Muscle layer of colon (tissue), 2 donors: Measurements from ENCODE around the gene ANKRD12.

Experiments used
- H3K27ac ChIP-seq: one replicate; pipeline ENCODE4 v1.7.0; 2013; ENCODE audit warnings: low read depth, mild to moderate bottlenecking, low read length, moderate library complexity
- H3K27me3 ChIP-seq, 2 donors: one replicate each; pipeline ENCODE4 v1.7.0; 2013; ENCODE audit warnings: low read length in 2 of 2, mild to moderate bottlenecking in 2 of 2; ENCODE audit not compliant: insufficient read depth in 2 of 2, control insufficient read depth in 1 of 2
- H3K36me3 ChIP-seq: one replicate; pipeline ENCODE4 v1.7.0; 2013; ENCODE audit warnings: mild to moderate bottlenecking, low read length; ENCODE audit not compliant: insufficient read depth
- H3K4me1 ChIP-seq: one replicate; pipeline ENCODE4 v1.7.0; 2013; ENCODE audit warnings: mild to moderate bottlenecking, low read length; ENCODE audit not compliant: insufficient read depth
- H3K4me3 ChIP-seq, 2 donors: one replicate each; pipeline ENCODE4 v1.7.0; 2013; ENCODE audit warnings: low read length in 2 of 2, low read depth in 1 of 2, mild to moderate bottlenecking in 1 of 2, moderate library complexity in 1 of 2
- H3K9ac ChIP-seq: one replicate; pipeline ENCODE4 v1.7.0; 2013; ENCODE audit warnings: low read length
- H3K9me3 ChIP-seq: one replicate; pipeline ENCODE4 v1.7.0; 2013; ENCODE audit warnings: mild to moderate bottlenecking, low read length
- donor health status: abdominal sarcoma.
- donor health status: Adenocarcinoma of cecum.

The ANKRD12 gene

DNA sequence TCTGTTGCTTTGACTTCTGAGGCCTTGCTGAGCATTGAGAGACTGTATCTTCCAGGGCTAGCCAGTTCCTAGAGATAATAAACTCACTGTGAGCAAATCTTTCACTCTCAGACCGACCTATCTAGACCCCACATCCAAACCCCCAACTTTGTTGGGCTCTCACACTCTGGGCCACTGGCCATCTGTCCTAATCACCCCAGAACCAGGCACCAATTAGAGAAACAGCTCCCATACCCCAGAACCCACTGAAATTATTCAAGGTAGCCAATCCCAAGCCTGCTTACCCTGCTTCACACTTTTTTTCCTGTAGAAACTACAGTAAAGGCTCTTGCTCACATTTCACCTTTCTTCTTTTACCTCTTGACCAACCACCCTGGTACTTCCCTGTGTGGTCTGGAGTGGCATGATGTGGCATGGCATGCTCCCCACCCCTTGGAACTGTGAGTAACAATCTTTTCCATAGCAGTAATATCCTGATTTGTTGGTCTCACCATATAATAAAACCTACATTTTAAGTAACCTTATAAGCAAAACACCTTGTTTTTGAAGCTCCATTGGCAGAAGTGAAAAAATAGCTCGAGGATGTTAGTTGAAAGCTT is 55.2 kb downstream of the ANKRD12 start:
- no peak overlapping the region for H3K27ac ChIP-seq
- H3K9ac ChIP-seq: no peak overlapping the region
- H3K4me1 ChIP-seq: no peaks in the 10 kb centered on the region
- no peaks in the 10 kb centered on the region for H3K9me3 ChIP-seq
- peaks cover 19% of the 10 kb centered on the region for H3K36me3 ChIP-seq
- no peak overlapping the region for H3K4me3 ChIP-seq
- no peaks in the 10 kb centered on the region for H3K27me3 ChIP-seq

- peaks cover 17% of the 10 kb centered on the region for H3K36me3 ChIP-seq
- H3K9ac ChIP-seq: no peak overlapping the region
- H3K4me1 ChIP-seq: no peaks in the 10 kb centered on the region
- no peaks in the 10 kb centered on the region for H3K27me3 ChIP-seq
- H3K27ac ChIP-seq: no peak overlapping the region
- no peak overlapping the region for H3K4me3 ChIP-seq
- no peaks in the 10 kb centered on the region for H3K9me3 ChIP-seq
These were observed 56.5 kb downstream of the ANKRD12 start for GRCh38 chr18:9193031-9193430.

GRCh38 chr18:9196568-9196967 is 60.0 kb downstream of the ANKRD12 start:
- Histone ChIP-seq H3K27ac (no peak overlapping the region), H3K4me1 (no peaks in the 10 kb centered on the region), H3K4me3 (no peak overlapping the region), H3K36me3 (peaks cover 16% of the 10 kb centered on the region), H3K9me3 (no peaks in the 10 kb centered on the region), H3K9ac (no peak overlapping the region), H3K27me3 (no peaks in the 10 kb centered on the region)

GRCh38 chr18:9199681-9200080 is 63.1 kb downstream of the ANKRD12 start:
- H3K9me3 ChIP-seq: no peaks in the 10 kb centered on the region
- no peak overlapping the region for H3K9ac ChIP-seq
- no peak overlapping the region for H3K27ac ChIP-seq
- H3K4me3 ChIP-seq: no peak overlapping the region
- no peaks in the 10 kb centered on the region for H3K27me3 ChIP-seq
- H3K4me1 ChIP-seq: no peaks in the 10 kb centered on the region
- peaks cover 19% of the 10 kb centered on the region for H3K36me3 ChIP-seq

DNA sequence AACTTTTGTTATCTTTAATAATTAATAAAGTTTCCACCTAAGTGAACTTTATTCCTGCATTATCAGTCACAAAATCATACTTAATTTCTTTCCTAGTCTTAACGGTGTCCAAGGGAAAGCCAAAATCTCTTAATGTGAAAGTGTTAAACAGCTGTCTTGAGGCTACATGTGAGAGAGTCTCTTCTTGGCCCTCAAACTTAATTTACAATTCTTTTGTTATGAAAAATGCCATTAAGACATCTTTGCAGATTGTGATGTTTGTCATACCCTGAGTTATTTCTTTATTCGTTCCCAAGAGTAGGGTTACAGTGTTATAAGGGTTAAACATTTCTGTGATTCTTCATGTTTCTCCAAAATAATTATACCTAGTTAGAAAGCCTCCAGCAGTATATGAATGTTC is 64.6 kb downstream of the ANKRD12 start:
- no peak overlapping the region for H3K9ac ChIP-seq
- H3K36me3 ChIP-seq: peaks cover 15% of the 10 kb centered on the region
- no peaks in the 10 kb centered on the region for H3K9me3 ChIP-seq
- H3K27ac ChIP-seq: no peak overlapping the region
- H3K4me3 ChIP-seq: no peak overlapping the region
- H3K4me1 ChIP-seq: no peaks in the 10 kb centered on the region
- no peaks in the 10 kb centered on the region for H3K27me3 ChIP-seq

DNA sequence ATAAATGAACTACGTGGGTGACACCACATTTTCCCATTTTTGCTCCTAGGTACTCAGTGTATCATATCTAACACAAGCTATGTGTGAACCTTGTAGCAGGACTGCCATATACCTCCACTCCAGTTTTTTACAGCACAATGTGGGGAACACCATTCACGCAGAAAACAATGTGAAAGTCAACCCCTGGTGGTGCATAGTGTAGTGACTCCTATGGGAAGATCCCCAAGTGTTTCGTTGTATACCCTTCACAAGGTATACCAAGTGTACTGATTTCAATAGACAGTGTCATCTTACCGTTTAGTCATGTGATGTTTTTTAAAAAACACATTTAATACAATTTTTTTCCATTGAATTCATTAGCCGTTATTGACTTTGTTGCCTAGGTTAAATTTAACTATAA is 68.1 kb downstream of the ANKRD12 start:
- Histone ChIP-seq H3K4me1 (peaks cover 4% of the 10 kb centered on the region), H3K4me3 (no peak overlapping the region), H3K9me3 (no peaks in the 10 kb centered on the region), H3K36me3 (peaks cover 10% of the 10 kb centered on the region), H3K27me3 (no peaks in the 10 kb centered on the region), H3K9ac (no peak overlapping the region), H3K27ac (no peak overlapping the region)

DNA sequence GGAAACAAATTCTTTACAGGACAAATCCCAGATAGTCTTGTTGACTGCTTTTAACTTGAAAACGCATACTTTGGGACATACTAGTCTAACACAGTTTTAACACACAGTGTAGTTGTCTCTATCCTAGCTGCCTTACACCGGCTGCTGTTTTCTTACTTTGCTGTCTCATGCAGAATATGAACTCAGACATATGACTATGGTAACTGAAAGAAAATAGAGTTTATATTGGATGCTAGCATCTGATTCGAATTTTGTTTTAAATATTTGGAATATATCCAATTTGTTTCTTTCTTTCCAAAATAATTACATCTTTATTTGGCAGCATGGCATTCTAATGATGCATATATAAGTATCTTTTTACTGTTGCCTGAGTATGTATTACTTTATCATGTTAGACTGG is 69.8 kb downstream of the ANKRD12 start:
- Histone ChIP-seq H3K36me3 (peaks cover 6% of the 10 kb centered on the region), H3K9me3 (no peaks in the 10 kb centered on the region), H3K27me3 (no peaks in the 10 kb centered on the region), H3K4me1 (peaks cover 4% of the 10 kb centered on the region), H3K4me3 (no peak overlapping the region), H3K9ac (no peak overlapping the region), H3K27ac (no peak overlapping the region)

GRCh38 chr18:9209279-9209678 is 72.7 kb downstream of the ANKRD12 start:
- Histone ChIP-seq H3K27ac (no peak overlapping the region), H3K4me3 (no peak overlapping the region), H3K9ac (no peak overlapping the region), H3K4me1 (peaks cover 4% of the 10 kb centered on the region), H3K27me3 (no peaks in the 10 kb centered on the region), H3K36me3 (peaks cover 19% of the 10 kb centered on the region), H3K9me3 (no peaks in the 10 kb centered on the region)

GRCh38 chr18:9210966-9211365 is 74.4 kb downstream of the ANKRD12 start:
- Histone ChIP-seq H3K9me3 (no peaks in the 10 kb centered on the region), H3K4me3 (no peak overlapping the region), H3K36me3 (peaks cover 25% of the 10 kb centered on the region), H3K27ac (no peak overlapping the region), H3K4me1 (peaks cover 4% of the 10 kb centered on the region), H3K27me3 (no peaks in the 10 kb centered on the region), H3K9ac (no peak overlapping the region)

GRCh38 chr18:9211955-9212354 is 75.4 kb downstream of the ANKRD12 start:
- no peak overlapping the region for H3K27ac ChIP-seq
- no peaks in the 10 kb centered on the region for H3K9me3 ChIP-seq
- H3K27me3 ChIP-seq: no peaks in the 10 kb centered on the region
- H3K4me1 ChIP-seq: no peaks in the 10 kb centered on the region
- H3K4me3 ChIP-seq: no peak overlapping the region
- no peak overlapping the region for H3K9ac ChIP-seq
- H3K36me3 ChIP-seq: peaks cover 26% of the 10 kb centered on the region

- Histone ChIP-seq H3K9ac (no peak overlapping the region), H3K36me3 (peaks cover 42% of the 10 kb centered on the region), H3K9me3 (no peaks in the 10 kb centered on the region), H3K27me3 (no peaks in the 10 kb centered on the region), H3K4me3 (no peak overlapping the region), H3K27ac (no peak overlapping the region), H3K4me1 (no peaks in the 10 kb centered on the region)
These were observed 78.8 kb downstream of the ANKRD12 start for GRCh38 chr18:9215221-9215933.

DNA sequence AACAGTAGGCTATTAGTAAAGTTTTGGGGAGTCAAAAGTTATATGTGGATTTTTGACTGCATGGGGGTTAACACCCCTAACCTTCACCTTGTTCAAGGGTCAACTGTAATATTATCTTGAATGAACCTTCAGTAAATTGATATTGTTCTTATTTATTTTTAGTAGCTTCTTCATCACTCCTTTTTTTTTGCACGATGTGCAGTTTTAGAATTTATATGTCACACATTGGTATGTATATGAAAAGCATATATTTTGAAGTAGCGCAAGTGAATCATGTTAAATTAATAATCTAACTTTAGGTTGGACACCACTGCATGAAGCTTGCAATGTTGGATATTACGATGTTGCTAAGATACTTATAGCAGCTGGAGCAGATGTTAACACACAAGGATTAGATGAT is 79.9 kb downstream of the ANKRD12 start:
- Histone ChIP-seq H3K27me3 (no peaks in the 10 kb centered on the region), H3K36me3 (peaks cover 48% of the 10 kb centered on the region), H3K4me3 (no peak overlapping the region), H3K27ac (no peak overlapping the region), H3K9ac (no peak overlapping the region), H3K4me1 (no peaks in the 10 kb centered on the region), H3K9me3 (no peaks in the 10 kb centered on the region)
